ENCODE data around the gene NRCAM.

The NRCAM gene

DNA sequence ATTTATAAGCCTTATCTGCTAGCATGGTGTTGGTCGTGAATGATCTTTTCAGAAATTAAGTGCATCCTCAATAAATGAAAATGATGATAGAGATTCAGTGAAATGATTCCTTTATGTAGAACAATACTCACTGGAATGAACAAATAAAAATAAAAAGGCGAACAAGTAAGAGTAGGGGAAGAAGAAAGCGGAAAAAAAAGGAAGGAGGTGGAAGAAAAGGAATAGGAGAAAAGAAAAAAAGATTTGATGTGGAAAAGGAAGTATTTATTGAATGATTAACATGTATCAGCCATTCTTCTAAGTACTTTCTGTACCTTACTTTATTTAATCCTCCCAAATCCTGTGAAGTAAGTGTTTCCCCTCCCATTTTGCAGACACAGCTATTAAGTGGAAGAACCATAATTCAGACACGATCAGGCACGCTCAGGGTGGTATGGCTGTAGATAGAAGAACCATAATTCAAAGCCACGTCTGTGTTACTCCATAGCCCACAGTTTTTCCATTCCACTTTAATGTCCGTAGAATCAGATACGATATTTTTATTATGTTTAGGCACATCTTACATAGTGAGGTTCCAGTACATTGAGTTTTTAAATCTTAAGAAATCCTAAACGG lies 169.8 kb downstream of the NRCAM start:
- DNase-seq (ENCODE audit: extremely low read depth, low read depth), result no peak
- TF ChIP-seq, protein P1, sequence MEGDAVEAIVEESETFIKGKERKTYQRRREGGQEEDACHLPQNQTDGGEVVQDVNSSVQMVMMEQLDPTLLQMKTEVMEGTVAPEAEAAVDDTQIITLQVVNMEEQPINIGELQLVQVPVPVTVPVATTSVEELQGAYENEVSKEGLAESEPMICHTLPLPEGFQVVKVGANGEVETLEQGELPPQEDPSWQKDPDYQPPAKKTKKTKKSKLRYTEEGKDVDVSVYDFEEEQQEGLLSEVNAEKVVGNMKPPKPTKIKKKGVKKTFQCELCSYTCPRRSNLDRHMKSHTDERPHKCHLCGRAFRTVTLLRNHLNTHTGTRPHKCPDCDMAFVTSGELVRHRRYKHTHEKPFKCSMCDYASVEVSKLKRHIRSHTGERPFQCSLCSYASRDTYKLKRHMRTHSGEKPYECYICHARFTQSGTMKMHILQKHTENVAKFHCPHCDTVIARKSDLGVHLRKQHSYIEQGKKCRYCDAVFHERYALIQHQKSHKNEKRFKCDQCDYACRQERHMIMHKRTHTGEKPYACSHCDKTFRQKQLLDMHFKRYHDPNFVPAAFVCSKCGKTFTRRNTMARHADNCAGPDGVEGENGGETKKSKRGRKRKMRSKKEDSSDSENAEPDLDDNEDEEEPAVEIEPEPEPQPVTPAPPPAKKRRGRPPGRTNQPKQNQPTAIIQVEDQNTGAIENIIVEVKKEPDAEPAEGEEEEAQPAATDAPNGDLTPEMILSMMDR (IDR thresholded peaks at IDR 0.05; ENCODE audit: low read depth, low read length), result no peak

DNA sequence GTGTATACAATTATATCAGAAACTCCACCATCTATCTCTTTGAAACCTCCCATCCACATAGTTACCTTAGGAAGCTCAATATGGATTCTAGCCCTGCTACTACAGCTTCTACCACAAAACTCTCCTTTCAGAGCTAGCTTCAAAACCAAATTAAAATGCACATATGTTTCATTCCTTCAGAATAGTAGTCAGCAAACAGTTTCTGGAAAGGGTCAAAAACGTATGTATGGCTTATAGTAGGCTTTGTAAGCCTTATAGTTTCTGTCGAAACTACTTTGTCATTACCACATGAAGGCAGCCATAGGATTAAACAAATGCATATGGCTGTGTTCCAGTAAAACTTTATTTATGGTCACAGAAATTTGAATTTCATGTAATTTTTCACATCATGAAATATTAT lies 170.5 kb downstream of the NRCAM start:
- no peak for DNase-seq (ENCODE audit: extremely low read depth, low read depth)
- TF ChIP-seq, protein P1 (IDR thresholded peaks at IDR 0.05; ENCODE audit: low read depth, low read length), result no peak

DNA sequence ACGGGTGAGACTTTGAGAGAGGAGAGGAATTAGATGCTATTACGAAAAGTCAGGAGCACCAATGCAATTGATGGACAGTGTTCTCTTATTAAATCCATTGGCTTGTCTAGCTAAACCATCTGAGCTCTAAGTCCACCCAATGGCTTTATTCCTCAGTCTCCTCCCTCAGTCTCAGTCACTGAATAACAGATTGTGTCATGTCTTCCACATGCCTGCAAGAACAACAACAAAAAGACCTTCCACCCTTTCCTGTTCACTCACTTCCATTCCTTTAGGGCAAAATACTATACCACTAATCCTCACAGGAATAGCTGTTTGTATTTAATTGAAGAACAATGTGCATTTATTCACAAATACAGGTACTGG lies 171.2 kb downstream of the NRCAM start:
- TF ChIP-seq, protein P1 (IDR thresholded peaks at IDR 0.05; ENCODE audit: low read depth, low read length), result no peak
- no peak for DNase-seq (ENCODE audit: extremely low read depth, low read depth)

DNA sequence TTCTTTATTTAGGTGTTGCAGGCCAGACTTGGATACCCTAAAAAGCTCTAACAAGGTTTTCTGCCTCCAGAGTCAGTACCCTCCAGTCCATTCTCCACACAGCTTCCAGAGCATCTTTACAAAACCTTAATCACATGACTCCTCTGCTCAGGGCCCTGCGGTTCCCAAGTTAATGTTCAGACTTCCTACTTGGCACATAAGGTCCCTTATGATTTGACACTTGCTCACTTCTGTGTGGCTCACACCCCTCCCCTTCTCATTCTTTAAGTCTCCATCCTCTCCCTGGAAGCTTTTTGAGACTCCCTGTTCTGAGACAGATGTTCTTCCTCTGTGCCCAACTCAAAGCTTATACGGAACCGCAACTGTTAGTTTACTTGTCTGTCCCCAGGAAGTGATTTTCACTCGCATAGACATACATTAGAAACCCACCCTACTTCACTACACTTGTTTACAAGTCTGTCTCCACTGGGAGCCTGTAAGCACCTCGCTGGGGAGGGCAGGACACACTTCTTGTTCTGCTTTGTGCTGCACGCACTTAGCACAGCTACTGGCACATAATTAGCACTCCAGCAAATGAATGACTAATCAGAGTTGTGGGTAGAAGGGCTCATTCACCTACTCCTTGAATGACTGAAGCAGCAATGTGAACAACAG lies 171.8 kb downstream of the NRCAM start:
- TF ChIP-seq, protein P1 (IDR thresholded peaks at IDR 0.05; ENCODE audit: low read depth, low read length), result no peak
- DNase-seq (ENCODE audit: extremely low read depth, low read depth), result no peak

DNA sequence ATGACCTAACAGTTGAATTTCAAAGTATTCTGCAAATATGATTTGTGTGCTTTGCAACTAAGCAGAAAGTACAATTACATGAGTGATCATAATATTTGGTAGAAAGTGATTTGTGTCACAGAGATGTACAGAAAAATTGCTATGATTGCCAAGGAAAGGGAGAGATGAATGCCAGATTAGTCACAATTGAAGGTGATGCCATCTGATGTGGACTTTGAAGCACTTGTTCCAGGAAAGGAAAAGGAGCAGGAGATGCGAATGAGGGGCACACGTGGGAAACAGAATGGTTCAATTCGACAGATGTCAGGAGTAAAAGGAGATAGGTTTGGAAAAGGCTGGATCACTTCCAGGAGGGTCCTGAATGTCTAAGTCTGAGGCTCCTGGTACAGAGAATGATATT lies 173.0 kb downstream of the NRCAM start:
- TF ChIP-seq, protein P1 (IDR thresholded peaks at IDR 0.05; ENCODE audit: low read depth, low read length), result no peak
- DNase-seq (ENCODE audit: extremely low read depth, low read depth), result no peak

DNA sequence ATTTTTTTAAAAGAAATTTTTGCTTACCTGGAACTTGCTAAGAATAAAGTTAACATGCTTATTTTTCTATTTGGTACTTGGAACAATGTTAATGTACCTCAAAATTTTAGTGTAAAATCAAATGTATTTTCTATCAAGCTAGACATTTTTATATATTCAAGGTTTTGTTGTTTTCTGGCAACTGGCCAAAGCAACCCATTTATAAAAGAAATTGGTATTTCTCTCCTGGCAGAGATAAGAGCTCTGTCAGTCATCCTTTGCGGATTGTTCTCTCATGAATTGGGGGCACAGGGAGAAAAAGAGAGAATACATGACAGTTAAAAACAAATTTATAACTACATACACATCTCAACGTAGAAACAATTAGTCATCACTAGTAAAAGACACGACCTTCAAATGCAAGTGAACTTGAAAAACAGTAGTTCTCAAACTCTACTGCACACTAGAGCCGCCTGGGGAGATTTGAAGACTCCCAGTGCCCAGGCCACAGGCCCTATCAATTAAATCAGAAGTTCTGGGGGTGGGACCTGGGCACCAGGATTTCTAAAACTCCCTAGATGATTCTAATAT lies 173.7 kb downstream of the NRCAM start:
- DNase-seq (ENCODE audit: extremely low read depth, low read depth), result no peak
- TF ChIP-seq, protein P1 (IDR thresholded peaks at IDR 0.05; ENCODE audit: low read depth, low read length), result no peak

DNA sequence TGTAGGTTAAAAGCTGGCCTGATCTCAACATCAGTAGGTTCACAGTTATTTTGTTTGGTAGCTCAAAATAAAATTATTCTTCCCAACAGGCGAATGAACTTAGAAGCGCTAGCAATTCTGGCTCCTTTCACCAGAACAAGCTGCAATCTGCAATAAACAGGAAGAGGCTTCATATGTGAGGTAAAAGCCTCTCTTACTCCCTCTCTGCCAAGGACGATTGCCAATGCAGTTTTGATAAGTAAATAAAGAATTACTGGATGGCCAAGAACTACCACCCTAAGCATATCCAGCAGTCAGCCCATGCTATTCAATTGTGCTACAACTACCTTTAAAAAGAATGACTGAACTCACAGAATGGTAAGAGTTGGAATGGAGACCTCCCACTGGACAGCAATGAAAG lies 176.1 kb downstream of the NRCAM start:
- TF ChIP-seq, protein P1 (IDR thresholded peaks at IDR 0.05; ENCODE audit: low read depth, low read length), result no peak
- no peak for DNase-seq (ENCODE audit: extremely low read depth, low read depth)

Measured in AG09319 (cell line).